Cerebellar cortex (tissue), 1 donor: ENCODE results near the gene ROBO3.
A peak's percentile ranks its signal among the peaks of the same experiment; 100 is the strongest.

Experiments
- DNase-seq: peaks from one replicate; pipeline ENCODE4 v3.0.0-alpha.2; 2015; ENCODE audit warnings: low spot score

Gene ROBO3

DNA sequence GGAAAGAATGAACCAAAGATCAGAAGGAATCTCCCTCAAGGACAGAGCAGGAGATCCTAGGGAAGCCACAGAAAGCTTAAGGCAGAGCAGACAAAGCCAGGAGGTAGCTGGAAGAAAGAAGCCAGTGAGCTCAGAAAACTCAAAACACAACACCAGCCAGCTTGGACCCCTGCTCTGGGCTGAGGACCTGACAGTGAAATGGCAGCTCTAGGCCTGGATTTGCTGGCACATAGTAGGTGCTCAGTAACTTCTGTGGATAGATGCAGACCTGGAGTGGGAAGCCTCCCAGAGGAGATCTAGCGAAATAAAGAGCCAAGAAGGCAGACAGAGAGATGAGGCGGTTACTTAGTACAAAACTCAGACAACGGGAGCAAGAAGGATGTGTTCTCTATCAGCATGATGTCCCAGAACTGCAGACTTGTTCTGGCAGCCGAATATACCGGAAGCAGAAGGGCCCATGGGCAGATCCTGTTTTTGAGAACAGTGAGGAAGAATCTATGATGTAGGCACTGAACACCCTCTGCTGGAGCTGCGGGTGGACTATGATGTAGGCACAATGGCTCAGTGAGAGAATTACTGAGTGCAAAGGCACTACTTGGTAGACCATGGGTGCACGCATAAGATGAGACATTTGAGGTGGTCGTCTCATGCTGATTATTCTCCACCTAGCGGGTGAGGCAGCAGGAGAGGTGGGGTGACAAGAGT lies 27.7 kb downstream of the ROBO3 start:
- DNase-seq = no peak

DNA sequence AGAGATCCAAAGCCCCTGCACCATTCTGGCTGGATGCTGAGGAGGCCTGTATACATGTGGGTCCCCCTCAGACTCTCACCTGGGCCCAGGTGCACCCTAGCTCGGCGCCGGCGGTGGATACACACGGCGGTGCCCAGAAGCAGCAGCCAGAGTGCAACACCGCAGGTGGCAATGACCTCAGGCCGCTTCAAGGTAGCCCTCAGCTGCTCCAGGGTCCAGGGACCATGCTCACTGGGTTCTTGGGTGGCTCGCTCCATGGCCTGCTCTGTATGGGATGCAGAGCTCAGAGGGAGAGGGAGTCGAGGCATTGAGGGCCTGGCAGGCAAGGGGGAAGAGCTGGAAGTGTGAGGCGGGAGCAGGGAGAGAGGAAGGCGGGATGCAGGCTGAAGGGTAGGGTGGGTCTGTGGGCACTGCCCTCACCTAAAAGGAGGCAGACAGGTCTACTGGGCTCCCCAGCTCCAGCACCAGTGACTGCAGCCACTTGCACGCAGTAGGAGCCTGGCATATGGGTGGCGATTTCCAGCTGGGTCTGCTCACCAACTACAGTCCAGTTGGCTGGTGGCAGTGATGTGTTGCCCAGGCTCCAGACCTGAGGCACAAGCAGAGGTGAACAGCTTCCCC lies 28.7 kb downstream of the ROBO3 start:
- DNase-seq = no peak

- DNase-seq = no peak
These were observed 29.6 kb downstream of the ROBO3 start for GRCh38 chr11:124894606-124895430.

DNA sequence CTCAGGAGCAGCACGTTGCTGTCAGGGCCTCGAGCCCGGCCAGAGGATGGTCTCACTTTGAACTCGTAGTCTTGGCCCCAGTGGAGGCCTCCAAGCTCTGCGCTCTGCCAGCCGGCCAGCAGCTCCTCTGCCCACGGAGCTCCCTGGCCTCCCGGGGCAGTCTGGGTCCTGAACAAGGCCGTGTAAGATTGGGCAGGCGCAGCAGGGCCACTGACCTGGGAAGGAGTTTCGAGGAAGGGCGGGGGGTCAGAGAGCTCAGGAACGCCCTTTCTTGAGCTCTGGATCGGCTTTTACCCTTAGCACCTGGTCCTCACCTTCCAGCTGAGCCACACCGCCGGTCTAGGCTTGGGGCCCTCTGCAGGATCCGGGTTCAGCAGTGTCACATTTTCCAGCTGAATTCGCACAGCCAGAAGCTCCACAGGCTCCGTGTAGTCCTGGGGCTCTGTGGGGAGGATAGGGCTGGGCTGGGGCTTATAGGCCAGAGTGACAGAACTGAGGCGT lies 30.3 kb downstream of the ROBO3 start:
- DNase-seq = no peak

GRCh38 chr11:124896071-124896750 lies 31.0 kb downstream of the ROBO3 start:
- no peak for DNase-seq

GRCh38 chr11:124896821-124897391 lies 31.7 kb downstream of the ROBO3 start:
- no peak for DNase-seq

DNA sequence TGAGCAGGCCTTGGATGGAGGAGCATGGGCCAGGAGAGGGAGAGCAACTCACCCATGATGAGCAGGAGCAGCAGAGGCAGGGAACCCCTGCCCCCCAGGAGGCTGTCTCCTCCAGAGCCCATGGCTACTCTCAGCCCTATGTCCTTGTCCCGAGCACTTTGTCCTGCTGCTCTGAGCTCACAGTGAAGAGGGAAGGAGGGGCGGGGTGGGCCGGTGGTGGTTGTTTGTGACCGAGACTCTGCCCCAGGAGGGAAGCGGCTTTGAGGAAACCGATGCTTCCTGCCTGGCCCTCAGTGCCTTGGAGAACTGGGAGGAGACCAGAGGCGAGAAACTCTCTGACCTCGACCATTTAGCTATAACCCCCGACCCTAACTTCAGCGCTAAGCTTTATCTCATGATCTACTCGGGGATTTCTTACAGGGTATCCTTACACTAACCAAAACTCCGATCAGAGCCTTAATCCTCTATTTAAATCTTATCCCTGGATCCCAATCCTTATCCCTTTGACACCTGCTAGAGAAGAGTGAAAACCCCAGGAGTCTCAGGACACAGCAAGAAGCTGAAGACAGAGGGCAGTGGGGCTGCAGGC lies 32.5 kb downstream of the ROBO3 start, which contains the start of gene ROBO4:
TSS of gene ROBO4 (minus strand) at position 192 of the 589 bp plus-strand sequence. CDS start at position 122, 70 bp downstream.
- no peak for DNase-seq

DNA sequence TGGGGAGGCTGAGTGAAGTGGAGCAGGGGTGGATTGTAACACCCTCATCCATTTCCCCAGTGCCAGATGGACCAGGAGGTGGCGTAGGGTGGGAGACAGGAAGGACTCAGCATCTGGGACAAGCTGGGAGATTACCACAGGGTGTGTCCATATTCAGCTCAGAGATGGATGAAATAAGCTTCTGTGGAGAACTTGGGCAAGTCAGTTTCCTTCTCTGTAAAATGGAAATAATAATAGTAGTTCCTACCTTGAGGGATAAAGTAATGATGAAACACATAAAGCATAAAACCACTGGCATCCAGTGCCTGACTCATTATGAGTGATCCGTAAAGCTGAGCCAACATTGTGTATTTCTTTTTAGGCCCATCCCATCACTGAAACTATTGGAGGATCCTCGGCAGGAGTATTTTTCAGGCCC lies 33.0 kb downstream of the ROBO3 start:
- DNase-seq = no peak

DNA sequence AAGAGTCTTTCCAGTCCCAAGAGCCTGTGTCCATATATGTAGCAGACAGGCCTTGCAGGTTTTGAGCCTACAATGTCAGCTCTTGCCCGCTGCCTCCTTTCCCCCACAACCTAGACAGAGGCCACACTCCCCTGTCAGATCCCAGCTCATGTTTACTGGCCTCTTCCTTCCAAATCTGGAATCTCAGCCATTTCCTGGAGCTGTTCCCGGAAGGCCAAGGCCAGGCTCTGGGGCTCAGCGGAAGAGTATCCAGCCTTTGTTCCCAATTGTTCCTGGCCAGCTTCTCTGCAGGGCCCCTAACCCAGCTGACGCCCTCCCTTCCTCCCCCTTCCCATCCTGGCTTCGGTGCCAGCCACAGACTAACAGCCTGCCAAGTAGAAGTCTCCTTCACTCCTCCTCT lies 33.5 kb downstream of the ROBO3 start:
- DNase-seq = peak; percentile 39

GRCh38 chr11:124899383-124900145 lies 34.3 kb downstream of the ROBO3 start:
- no peak for DNase-seq

DNA sequence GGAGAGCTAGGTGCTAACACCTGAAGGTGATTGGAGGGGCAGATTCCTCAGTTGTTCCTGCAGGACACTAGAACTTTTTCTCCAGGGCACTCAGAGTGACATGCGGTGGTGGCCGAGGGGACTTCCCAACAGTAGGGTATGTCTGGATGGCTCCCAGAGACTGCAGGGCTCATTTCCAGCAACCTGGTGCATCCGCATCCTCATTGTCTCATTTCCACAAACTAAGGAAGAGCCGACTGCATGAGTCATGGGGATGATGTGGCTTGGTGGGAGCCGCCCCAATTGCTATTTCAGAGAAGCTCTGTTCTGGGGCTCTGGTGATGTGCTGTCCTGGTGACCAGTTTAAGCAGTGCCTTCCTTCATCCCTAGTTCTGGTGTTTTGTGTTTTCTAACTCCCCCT lies 35.2 kb downstream of the ROBO3 start:
- DNase-seq = no peak

DNA sequence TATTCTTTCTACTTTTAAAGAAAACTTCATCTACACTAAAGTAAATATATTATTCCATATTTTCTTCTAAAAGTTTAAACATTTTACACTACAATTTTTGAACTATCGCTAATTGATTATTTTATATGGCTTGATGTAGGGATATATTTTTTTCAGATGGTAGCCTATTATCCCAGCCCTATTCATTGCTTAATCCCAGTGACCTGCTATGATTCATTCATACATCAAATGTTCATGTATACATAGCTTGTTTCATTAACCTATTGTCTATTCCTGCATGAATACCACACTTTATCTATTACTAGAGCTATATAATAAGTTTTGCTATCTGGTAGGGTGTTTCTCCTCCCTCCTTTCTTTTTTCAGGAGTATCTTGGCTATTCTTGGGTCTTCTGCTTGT lies 37.4 kb downstream of the ROBO3 start:
- DNase-seq = no peak

DNA sequence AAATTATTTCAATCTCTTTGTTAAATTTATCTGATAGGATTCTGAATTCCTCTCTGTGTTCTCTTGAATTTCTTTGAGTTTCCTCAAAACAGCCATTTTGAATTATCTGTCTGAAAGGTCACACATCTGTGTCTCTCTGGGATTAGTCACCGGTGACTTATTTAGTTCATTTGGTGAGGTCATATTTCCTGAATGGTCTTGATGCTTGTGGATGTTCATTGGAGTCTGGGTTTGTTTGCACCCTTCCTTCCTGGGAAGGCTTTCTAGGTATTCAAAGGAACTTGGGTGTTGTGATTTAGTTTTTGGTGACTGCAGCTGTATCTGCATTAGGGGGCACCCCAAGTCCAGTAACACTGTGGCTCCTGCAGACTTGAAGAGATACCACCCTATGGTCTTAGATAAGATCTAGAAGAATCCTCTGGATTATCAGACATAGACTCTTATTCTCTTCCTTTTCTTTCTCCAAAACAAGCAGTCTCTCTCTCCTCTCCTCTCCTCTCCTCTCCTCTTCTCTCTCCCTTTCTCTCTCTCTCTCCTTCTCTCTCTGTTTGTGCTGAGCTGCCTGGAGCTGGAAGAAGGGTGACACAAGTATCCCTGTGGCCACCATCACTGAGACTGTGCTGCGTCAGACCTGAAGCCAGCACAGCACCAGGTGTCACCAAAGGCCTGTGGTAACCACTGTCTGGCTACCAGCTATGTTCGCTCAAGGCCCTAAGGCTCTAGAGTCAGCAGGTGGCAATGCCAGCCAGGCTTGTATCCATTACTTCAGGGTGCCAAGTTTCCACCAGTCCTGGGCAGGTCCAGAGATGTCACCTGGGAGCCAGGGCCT lies 50.5 kb downstream of the ROBO3 start:
- no peak for DNase-seq

GRCh38 chr11:124916370-124916710 lies 51.1 kb downstream of the ROBO3 start:
- DNase-seq = no peak

DNA sequence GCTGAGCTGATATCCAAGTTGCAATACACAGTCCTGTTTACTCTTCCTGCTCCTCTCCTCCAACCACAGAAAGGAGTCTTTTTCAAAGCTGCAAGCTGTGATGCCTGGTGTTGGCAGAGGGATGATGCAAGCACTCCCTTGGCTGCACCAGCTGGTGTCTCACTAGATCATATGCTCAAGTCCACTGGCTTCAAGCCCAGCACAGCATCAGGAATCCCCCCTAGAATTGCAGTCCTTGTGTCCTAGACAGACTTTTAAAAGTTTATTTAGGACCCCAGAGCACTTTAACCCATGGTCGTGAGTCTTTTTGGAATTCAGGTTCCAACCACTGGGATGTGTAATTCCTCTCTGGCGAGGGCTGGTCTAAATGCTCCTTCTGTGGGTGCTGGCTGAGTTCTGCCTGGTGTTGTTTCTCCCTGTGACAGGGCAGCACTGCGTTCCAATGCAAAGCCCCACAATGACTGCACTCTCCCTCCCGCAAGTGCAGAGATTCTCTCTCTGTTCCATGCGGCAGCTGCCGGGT lies 51.9 kb downstream of the ROBO3 start:
- peak; percentile 9 for DNase-seq

DNA sequence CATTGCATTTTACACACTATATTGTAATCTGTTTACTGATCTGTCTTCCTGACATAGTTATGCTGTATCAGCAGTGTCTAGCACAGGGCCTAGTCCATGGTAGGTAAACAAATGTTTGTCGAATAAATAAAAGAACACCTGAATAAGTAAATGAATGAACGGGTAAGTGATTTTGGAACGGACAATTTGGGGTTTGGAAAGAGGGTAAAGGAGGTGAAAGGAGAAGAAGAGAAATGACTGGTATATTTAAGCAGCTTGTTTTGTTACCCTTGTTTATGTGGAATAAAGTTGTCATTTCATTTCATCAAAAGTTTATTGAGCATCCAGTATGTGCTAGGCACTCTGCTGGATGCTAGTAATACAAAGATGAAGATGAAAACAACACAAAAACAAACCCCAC lies 53.7 kb downstream of the ROBO3 start, which contains the start of gene HEPN1:
TSS of gene HEPN1 (plus strand) at position 301 of the 400 bp plus-strand sequence.
- DNase-seq = no peak

DNA sequence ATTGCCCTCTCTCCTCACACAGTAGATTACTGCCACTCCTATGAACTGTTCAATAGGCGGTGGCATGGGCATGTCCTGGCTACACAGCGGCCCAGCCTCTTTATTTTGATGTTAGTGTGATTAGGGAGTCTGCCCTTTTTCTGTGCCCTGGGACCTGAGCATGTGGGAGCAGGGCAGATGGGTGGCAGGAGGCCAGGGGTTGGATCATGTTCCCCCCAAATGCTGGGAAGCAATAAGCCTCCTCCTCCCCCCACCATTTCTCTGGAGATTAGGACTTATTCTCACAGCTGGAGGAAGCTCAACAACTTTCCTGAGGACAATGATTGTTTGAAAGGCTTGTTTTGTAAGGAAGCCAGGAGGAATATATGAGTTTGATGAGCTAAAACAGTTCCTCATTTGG lies 54.7 kb downstream of the ROBO3 start:
- no peak for DNase-seq

GRCh38 chr11:124920356-124920755 lies 55.1 kb downstream of the ROBO3 start:
- no peak for DNase-seq

DNA sequence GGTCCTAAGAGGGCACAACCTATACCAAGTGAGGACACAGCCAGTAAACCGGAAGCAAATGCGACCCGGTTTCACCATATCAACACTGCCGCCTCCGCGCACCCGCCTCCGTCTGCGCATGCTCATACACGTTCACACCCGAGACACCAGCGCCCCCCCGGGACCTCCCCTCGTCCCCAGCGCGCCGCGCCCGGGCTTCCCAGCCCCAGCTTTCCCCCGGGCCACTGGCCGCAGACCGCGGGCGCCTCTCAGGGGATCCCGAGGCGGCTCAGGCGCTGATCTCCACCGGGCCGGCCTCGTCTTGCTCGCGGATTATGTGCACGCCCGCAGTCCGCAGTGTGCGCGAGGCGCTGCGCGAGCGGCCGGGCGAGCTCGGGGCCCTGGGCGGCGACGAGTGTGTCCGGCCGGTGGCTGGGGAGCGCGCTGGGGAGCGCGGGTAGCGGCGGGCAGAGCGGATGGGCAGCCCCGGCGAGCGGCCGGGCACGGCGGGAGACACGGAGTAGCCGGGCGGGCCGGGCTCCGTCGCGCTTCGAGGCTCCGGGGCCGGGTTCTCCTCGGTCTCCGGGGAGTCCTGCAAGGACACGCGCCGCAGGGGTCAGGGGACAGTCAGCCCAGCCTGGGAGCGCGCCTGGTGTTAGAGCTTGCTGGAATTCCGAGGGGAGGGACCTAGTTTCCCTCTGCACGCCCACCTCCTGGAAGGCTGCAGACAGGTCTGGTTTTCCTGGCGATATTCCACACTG lies 55.8 kb downstream of the ROBO3 start:
- no peak for DNase-seq
